GM19324 (cell line): ENCODE data around the gene PPP3CA.

ENCODE experiments used
- ATAC-seq: cut with Tn5 transposase; IDR thresholded peaks from one replicate; pipeline ENCODE4 v1.9.1; 2021; ENCODE audit warnings: mild to moderate bottlenecking, moderate library complexity; ENCODE audit not compliant: unreplicated experiment, low FRiP score

The PPP3CA gene

GRCh38 chr4:101289306-101289705, 58.0 kb downstream of the PPP3CA start:
- no peak for ATAC-seq

GRCh38 chr4:101288365-101289145, 58.8 kb downstream of the PPP3CA start:
- ATAC-seq: no peak

GRCh38 chr4:101287324-101287723, 60.0 kb downstream of the PPP3CA start:
- no peak for ATAC-seq

- no peak for ATAC-seq
Measured at GRCh38 chr4:101286663-101287062, 60.7 kb downstream of the PPP3CA start.

GRCh38 chr4:101285985-101286384, 61.3 kb downstream of the PPP3CA start:
- no peak for ATAC-seq

- ATAC-seq: no peak
Measured at GRCh38 chr4:101284546-101284945, 62.8 kb downstream of the PPP3CA start.

- ATAC-seq: no peak
Measured at GRCh38 chr4:101283434-101283833, 63.9 kb downstream of the PPP3CA start.

- no peak for ATAC-seq
Measured at GRCh38 chr4:101282076-101282844, 65.1 kb downstream of the PPP3CA start.

GRCh38 chr4:101280866-101281600, 66.3 kb downstream of the PPP3CA start:
- no peak for ATAC-seq

- peak; percentile 69 for ATAC-seq
Measured at GRCh38 chr4:101279377-101279871, 67.9 kb downstream of the PPP3CA start.

GRCh38 chr4:101277671-101278070, 69.7 kb downstream of the PPP3CA start:
- ATAC-seq: no peak

GRCh38 chr4:101276661-101277060, 70.7 kb downstream of the PPP3CA start:
- ATAC-seq: no peak

GRCh38 chr4:101274888-101275752, 72.2 kb downstream of the PPP3CA start:
- ATAC-seq: no peak

- ATAC-seq: no peak
Measured at GRCh38 chr4:101271516-101271915, 75.8 kb downstream of the PPP3CA start.

GRCh38 chr4:101269682-101270081, 77.6 kb downstream of the PPP3CA start:
- ATAC-seq: no peak

GRCh38 chr4:101265816-101266172, 81.5 kb downstream of the PPP3CA start:
- ATAC-seq: no peak

- ATAC-seq: no peak
Measured at GRCh38 chr4:101264993-101265815, 82.1 kb downstream of the PPP3CA start.

GRCh38 chr4:101264512-101264911, 82.8 kb downstream of the PPP3CA start:
- no peak for ATAC-seq

- no peak for ATAC-seq
Measured at GRCh38 chr4:101262683-101263082, 84.6 kb downstream of the PPP3CA start.
